Activated CD8-positive, alpha-beta memory T cell treated with anti-CD3 and anti-CD28 coated beads, Interleukin-2, amount 10 ng/mL, durations not matched to agents 7 days and 5 days (primary cell): ENCODE measurements around the gene TEAD1. TPM values are rescaled to one million over a fixed set of nuclear protein-coding genes. Genes with fewer than 3 reads are reported as not detected.

Experiments
- ATAC-seq: fragments of 150-1000 bp; cut with Tn5 transposase; one replicate; pipeline ENCODE4 v1.10.0; 2021; ENCODE audit warnings: moderate library complexity
- CTCF ChIA-PET: fragments of 350-600 bp; sonication (Branson Sonifier 250); formaldehyde crosslinking; loops from one replicate; lab custom pipeline; 2021; ENCODE audit warnings: antibody characterized with exemption; lab: Charles Lee
- DNase-seq: peaks from one replicate; pipeline ENCODE4 v3.0.0-alpha.2; 2020
- H3K27ac Mint-ChIP-seq: one replicate; pipeline ENCODE4 v1.8.0; 2021; ENCODE audit warnings: mild to moderate bottlenecking, mixed read lengths
- H3K27me3 Mint-ChIP-seq: one replicate; pipeline ENCODE4 v1.8.0; 2021; ENCODE audit warnings: mixed read lengths
- H3K36me3 Mint-ChIP-seq: one replicate; pipeline ENCODE4 v1.8.0; 2021; ENCODE audit warnings: mild to moderate bottlenecking, mixed read lengths
- H3K4me1 Mint-ChIP-seq: one replicate; pipeline ENCODE4 v1.8.0; 2021; ENCODE audit warnings: mixed read lengths
- H3K4me3 Mint-ChIP-seq: one replicate; pipeline ENCODE4 v1.8.0; 2021; ENCODE audit warnings: mild to moderate bottlenecking, moderate library complexity, mixed read lengths
- H3K9me3 Mint-ChIP-seq: one replicate; pipeline ENCODE4 v1.8.0; 2022; ENCODE audit warnings: low read depth, mixed read lengths
- total RNA-seq, 2 experiments: library from RNA; stranded (reverse); gene quantifications; one replicate each; pipeline ENCODE4 v1.2.3, GENCODE V29; 2021

The TEAD1 gene
- total RNA-seq, 2 experiments from 2014 or later = 0.18 to 0.26 TPM

DNA sequence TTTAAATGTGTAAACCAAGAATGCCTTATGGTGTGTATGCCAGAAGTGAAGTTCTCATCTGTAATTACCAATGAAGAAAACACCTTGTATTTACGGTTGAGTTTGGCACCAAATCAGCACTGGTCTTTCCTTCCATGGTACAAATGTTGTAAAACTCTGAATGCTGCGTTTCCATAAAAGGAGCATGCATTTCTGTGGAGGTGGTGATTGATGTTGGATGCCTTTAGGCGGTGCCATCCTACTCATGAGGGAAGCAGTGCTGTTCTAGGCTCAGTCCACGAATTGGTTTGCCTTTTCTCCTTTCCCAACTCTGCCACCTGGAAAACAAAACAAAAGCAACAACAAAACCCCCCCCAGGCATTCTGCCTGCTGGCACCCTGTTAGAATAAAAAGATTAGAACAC lies 124.4 kb downstream of the TEAD1 start:
- ATAC-seq = no peak
- Mint-ChIP-seq H3K9me3 (no peaks in the 10 kb centered on the region), H3K27me3 (peaks cover 66% of the 10 kb centered on the region), H3K4me1 (no peaks in the 10 kb centered on the region), H3K27ac (no peak overlapping the region), H3K4me3 (no peak overlapping the region), H3K36me3 (no peaks in the 10 kb centered on the region)
- CTCF ChIA-PET = no interaction called here
- no peak for DNase-seq

DNA sequence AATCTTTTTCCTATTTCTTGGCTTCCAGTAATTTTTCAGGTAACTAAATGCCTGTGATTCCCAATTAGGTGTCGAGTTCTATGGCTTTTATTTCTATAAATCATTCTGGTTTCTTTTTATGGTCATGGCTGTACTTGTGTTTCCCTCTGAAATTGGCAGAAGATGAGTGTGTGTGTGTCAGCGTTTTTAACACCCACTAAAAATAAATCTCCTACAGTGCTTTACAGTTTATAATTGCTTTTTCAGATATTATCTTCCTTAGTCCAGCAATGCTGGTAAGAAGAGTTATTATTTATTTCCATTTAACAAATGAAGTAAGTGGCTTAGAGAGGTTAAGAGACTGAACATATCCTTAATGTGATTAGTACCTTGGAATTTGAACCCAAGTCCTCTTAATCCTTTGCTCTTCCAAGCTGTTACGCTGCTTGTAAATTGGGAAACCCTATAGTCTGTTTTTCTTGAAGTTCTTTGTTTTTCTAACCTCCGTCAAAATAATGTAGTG lies 125.2 kb downstream of the TEAD1 start:
- no peak for ATAC-seq

GRCh38 chr11:12800032-12800671 lies 125.9 kb downstream of the TEAD1 start:
- no peaks in the 10 kb centered on the region for H3K4me1 Mint-ChIP-seq
- H3K36me3 Mint-ChIP-seq = no peaks in the 10 kb centered on the region
- no peak for ATAC-seq
- no peak for DNase-seq
- no peak overlapping the region for H3K4me3 Mint-ChIP-seq
- CTCF ChIA-PET = no interaction called here
- no peaks in the 10 kb centered on the region for H3K9me3 Mint-ChIP-seq
- no peak overlapping the region for H3K27ac Mint-ChIP-seq
- peaks cover 73% of the 10 kb centered on the region for H3K27me3 Mint-ChIP-seq

More for the DNA sequence above, 125.2 kb downstream of the TEAD1 start:
- no peak for DNase-seq
- H3K27ac Mint-ChIP-seq = no peak overlapping the region
- H3K4me3 Mint-ChIP-seq = no peak overlapping the region
- no peaks in the 10 kb centered on the region for H3K9me3 Mint-ChIP-seq
- H3K27me3 Mint-ChIP-seq = peaks cover 65% of the 10 kb centered on the region
- H3K4me1 Mint-ChIP-seq = no peaks in the 10 kb centered on the region
- no peaks in the 10 kb centered on the region for H3K36me3 Mint-ChIP-seq
- CTCF ChIA-PET = no interaction called here

GRCh38 chr11:12800871-12801270 lies 126.7 kb downstream of the TEAD1 start:
- ATAC-seq (no peak), DNase-seq (no peak)
- Mint-ChIP-seq H3K4me1 (no peaks in the 10 kb centered on the region), H3K4me3 (no peak overlapping the region), H3K27ac (no peak overlapping the region), H3K27me3 (peaks cover 79% of the 10 kb centered on the region), H3K9me3 (no peaks in the 10 kb centered on the region), H3K36me3 (peaks cover 2% of the 10 kb centered on the region)
- CTCF ChIA-PET = no interaction called here

GRCh38 chr11:12801976-12802375 lies 127.8 kb downstream of the TEAD1 start:
- DNase-seq = no peak
- no peak for ATAC-seq
- Mint-ChIP-seq H3K27me3 (peaks cover 88% of the 10 kb centered on the region), H3K4me3 (no peak overlapping the region), H3K36me3 (peaks cover 2% of the 10 kb centered on the region), H3K4me1 (no peaks in the 10 kb centered on the region), H3K27ac (no peak overlapping the region), H3K9me3 (no peaks in the 10 kb centered on the region)
- CTCF ChIA-PET = no interaction called here

DNA sequence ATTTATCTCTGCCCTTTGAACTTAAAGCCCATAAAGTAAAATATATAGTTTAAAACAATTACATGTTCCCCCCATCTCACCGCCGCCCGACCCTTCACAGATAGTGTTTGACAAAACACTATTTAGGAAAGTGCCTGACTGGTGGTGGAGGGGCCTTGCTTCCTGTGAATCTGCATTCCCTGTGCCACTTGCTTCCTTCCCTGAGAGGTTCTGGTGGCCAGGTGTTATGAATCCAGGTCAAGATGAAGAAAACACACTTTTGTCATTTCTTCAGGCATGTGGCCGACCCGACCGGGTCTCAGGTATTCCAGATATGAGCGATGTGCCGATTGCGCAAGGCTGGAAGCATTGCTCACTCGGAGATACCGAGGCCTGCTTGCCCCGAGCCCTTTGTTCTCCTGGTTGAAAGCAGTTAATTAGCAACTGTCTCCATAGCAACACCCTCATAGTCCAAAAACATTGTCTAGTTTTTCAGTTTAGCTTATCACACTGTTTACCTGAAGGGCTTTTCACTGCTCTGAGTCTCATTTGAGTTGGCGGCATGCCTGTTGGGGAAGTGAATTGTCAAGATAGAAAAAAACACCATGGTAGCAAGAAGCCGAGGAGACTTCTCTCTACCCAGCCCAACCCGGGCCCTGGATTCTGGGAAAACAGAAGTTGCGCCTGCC lies 128.3 kb downstream of the TEAD1 start:
- peaks cover 2% of the 10 kb centered on the region for H3K36me3 Mint-ChIP-seq
- H3K27me3 Mint-ChIP-seq = peaks cover 88% of the 10 kb centered on the region
- H3K27ac Mint-ChIP-seq = no peak overlapping the region
- ATAC-seq (no peak), DNase-seq (no peak)
- H3K9me3 Mint-ChIP-seq = no peaks in the 10 kb centered on the region
- H3K4me3 Mint-ChIP-seq = no peak overlapping the region
- H3K4me1 Mint-ChIP-seq = no peaks in the 10 kb centered on the region
- CTCF ChIA-PET = interaction anchor here (0.9 kb wide), 1 partner anchor 22 kb away, joined by 3 read pairs; no protein-coding TSS in a partner anchor

DNA sequence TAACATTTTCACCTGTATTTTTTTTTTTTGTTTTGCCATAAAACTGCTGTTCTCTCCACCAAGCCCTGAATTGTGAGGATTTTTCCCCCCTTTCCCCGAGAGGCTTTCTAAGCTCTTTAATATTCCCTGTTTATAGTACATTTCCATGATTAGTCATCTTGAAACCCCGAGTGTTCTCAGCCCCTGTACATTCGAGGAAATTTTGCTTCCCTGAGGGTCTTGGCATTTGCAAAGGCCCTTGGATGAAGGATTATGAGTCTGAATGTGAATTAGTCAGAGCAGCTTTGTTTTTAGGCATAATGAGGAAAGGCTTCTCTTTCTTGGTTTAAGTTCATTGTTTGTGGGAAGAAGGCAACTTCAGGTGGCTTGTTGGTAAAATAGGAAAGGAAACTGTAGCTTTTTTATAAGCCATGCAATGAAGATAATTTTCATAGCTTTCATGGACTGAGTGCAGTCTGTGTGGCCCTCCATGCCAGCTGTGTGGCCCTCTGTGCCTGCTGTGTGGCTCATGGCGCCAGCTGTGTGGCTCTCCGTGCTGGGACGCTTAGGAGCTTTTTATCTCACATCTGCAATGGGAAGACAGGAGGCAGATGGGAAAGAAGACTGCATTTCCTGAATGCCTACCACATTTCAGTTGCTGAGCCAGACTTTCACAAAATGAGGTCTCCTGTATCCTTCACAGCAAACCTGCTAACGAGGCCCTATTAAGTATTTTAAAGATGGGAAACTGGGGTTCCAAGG lies 129.0 kb downstream of the TEAD1 start:
- Mint-ChIP-seq H3K27ac (no peak overlapping the region), H3K36me3 (peaks cover 2% of the 10 kb centered on the region), H3K4me1 (peaks cover 6% of the 10 kb centered on the region), H3K9me3 (no peaks in the 10 kb centered on the region), H3K27me3 (peaks cover 85% of the 10 kb centered on the region), H3K4me3 (no peak overlapping the region)
- ATAC-seq = no peak
- DNase-seq = no peak
- CTCF ChIA-PET = interaction anchor here (0.9 kb wide), 1 partner anchor 21 kb away, joined by 3 read pairs; no protein-coding TSS in a partner anchor

DNA sequence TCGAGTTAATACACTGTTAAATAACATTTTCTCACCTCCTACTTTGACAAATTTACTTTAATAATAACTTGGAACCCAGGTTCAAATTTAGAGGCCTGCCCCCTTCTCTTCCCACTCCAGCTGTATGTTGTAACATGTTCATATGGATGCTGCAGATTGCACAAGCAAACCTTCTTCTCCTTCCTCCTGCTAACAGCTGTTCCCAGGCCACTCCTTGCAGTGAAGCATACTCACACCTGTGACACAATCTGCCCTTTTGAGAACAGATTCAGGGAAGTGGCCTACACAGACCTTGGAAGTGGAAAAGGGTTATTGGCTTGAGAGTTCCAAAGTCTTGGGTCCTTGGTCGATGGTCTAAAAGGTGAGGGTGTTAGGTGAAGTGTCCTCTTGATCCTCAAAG lies 131.9 kb downstream of the TEAD1 start:
- CTCF ChIA-PET = no interaction called here
- H3K36me3 Mint-ChIP-seq = peaks cover 2% of the 10 kb centered on the region
- H3K4me1 Mint-ChIP-seq = peaks cover 25% of the 10 kb centered on the region
- DNase-seq (no peak), ATAC-seq (no peak)
- H3K9me3 Mint-ChIP-seq = no peaks in the 10 kb centered on the region
- H3K4me3 Mint-ChIP-seq = no peak overlapping the region
- H3K27ac Mint-ChIP-seq = no peak overlapping the region
- peaks cover 57% of the 10 kb centered on the region for H3K27me3 Mint-ChIP-seq

GRCh38 chr11:12807621-12808020 lies 133.4 kb downstream of the TEAD1 start:
- no peak for ATAC-seq
- peaks cover 48% of the 10 kb centered on the region for H3K27me3 Mint-ChIP-seq
- CTCF ChIA-PET = no interaction called here

DNA sequence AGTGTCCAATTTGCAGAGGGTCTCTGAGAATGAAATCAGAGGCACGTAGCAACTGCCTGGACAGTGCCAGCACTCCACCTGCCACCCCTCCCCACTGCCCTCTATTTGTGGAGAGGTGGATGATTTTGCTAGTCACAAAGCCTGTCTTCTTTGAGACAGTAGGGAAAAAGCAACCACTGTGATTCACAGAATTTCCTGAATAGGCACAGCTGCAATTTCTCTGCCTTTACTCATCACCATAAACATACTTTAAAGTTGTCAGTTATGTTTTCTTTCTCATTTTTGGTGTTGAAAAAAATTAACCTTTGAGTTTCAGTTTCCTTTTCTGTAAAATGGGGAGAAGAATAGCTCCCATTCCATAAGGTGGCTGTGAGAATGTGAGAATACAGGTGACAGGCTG lies 134.3 kb downstream of the TEAD1 start:
- no peaks in the 10 kb centered on the region for H3K9me3 Mint-ChIP-seq
- H3K27me3 Mint-ChIP-seq = peaks cover 46% of the 10 kb centered on the region
- H3K4me3 Mint-ChIP-seq = no peak overlapping the region
- no peak for ATAC-seq
- DNase-seq = no peak
- CTCF ChIA-PET = no interaction called here
- peaks cover 39% of the 10 kb centered on the region for H3K4me1 Mint-ChIP-seq
- H3K27ac Mint-ChIP-seq = peak overlapping the region; percentile 50
- H3K36me3 Mint-ChIP-seq = peaks cover 2% of the 10 kb centered on the region

More at GRCh38 chr11:12807621-12808020, 133.4 kb downstream of the TEAD1 start:
- H3K9me3 Mint-ChIP-seq = no peaks in the 10 kb centered on the region
- peaks cover 2% of the 10 kb centered on the region for H3K36me3 Mint-ChIP-seq
- H3K4me3 Mint-ChIP-seq = no peak overlapping the region
- DNase-seq = no peak
- no peak overlapping the region for H3K27ac Mint-ChIP-seq
- peaks cover 36% of the 10 kb centered on the region for H3K4me1 Mint-ChIP-seq

DNA sequence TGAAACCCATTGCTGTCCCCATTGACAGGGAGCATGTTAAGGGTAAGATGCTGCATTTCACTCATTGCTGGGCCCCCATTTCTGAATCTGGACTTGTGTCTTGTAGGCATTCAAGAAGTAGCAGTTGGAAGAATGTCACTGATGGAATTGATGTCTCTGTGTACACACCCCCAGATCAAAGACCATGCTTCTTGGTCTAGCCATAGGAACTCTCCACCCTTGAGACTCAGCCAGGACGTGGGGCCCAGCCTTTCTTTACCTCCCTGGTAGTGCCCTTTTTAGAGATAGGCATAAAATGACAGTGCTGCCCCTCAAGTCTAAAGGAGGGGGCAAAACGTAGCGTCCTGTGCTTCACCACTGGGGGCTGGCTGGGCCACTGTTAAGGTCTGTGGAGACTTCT lies 135.1 kb downstream of the TEAD1 start:
- Mint-ChIP-seq H3K4me1 (peaks cover 40% of the 10 kb centered on the region), H3K36me3 (peaks cover 2% of the 10 kb centered on the region), H3K27me3 (peaks cover 48% of the 10 kb centered on the region), H3K27ac (peak overlapping the region; percentile 8), H3K4me3 (no peak overlapping the region), H3K9me3 (no peaks in the 10 kb centered on the region)
- ATAC-seq = no peak
- DNase-seq = no peak
- CTCF ChIA-PET = no interaction called here

- H3K4me1 Mint-ChIP-seq = peaks cover 46% of the 10 kb centered on the region
- peaks cover 41% of the 10 kb centered on the region for H3K27me3 Mint-ChIP-seq
- no peak overlapping the region for H3K4me3 Mint-ChIP-seq
- H3K27ac Mint-ChIP-seq = no peak overlapping the region
- CTCF ChIA-PET = no interaction called here
- ATAC-seq (no peak), DNase-seq (no peak)
- no peaks in the 10 kb centered on the region for H3K9me3 Mint-ChIP-seq
- peaks cover 2% of the 10 kb centered on the region for H3K36me3 Mint-ChIP-seq
Observed at GRCh38 chr11:12809864-12810567, 135.8 kb downstream of the TEAD1 start.

- no peak for DNase-seq
- Mint-ChIP-seq H3K27ac (no peak overlapping the region), H3K36me3 (peaks cover under 1% of the 10 kb centered on the region), H3K4me1 (peaks cover 50% of the 10 kb centered on the region), H3K9me3 (no peaks in the 10 kb centered on the region), H3K27me3 (peaks cover 41% of the 10 kb centered on the region), H3K4me3 (no peak overlapping the region)
- CTCF ChIA-PET = no interaction called here
- ATAC-seq = no peak
Observed at GRCh38 chr11:12810568-12810894, 136.3 kb downstream of the TEAD1 start.
